Measurements from ENCODE around the gene PELI1.

PELI1 gene

GRCh38 chr2:64133828-64134227 lies 10.4 kb downstream of the PELI1 start:
- H3K4me3 ChIP-seq (ENCODE audit: low read length) = no peak overlapping the region
- TF ChIP-seq CTCF (conservative IDR thresholded peaks at IDR 0.05; ENCODE audit: low read length) = no peak
- DNase-seq (ENCODE audit: low read depth) = no peak

DNA sequence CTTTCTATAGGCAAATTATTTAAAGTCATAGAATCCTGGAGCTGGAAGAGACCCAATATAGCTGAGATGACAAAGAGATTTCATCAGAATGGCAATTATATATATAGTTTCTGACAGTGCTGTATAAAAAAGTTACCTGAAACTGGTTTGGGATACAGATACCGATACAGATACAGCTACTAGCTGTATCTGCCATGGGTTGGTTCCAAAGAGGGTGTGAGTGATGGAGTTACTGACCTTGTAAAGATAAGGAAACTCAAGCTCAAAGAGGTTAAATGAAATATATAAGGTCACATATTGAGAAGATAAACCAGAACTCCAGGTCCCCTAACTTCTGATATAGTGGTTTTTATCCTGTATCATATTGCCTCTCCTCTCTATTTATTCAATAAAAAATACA lies 10.9 kb downstream of the PELI1 start:
- DNase-seq (ENCODE audit: low read depth) = no peak
- TF ChIP-seq CTCF (conservative IDR thresholded peaks at IDR 0.05; ENCODE audit: low read length) = no peak
- H3K4me3 ChIP-seq (ENCODE audit: low read length) = no peak overlapping the region

DNA sequence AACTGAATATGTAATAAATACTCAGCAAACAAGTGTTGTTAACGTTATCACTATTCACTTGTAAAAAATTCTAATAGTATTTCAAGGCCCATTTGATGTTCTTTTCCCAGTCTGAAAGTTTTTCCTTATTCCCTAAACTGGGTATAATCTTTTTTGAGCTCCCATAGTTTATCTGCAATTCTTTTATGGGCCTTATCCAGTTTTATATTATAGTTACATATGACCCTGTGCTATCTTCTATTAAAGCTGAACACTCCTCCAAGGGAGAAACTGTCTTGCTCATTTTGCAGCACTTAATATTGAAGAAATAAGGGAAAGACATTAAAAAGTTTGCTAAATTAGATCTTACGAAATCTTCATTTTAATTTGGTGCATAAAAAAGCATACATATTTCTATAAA lies 13.9 kb downstream of the PELI1 start:
- DNase-seq (ENCODE audit: low read depth) = no peak
- no peak overlapping the region for H3K4me3 ChIP-seq (ENCODE audit: low read length)
- TF ChIP-seq CTCF (conservative IDR thresholded peaks at IDR 0.05; ENCODE audit: low read length) = no peak

GRCh38 chr2:64128943-64129391 lies 15.3 kb downstream of the PELI1 start:
- H3K4me3 ChIP-seq (ENCODE audit: low read length) = no peak overlapping the region
- no peak for DNase-seq (ENCODE audit: low read depth)
- TF ChIP-seq CTCF (conservative IDR thresholded peaks at IDR 0.05; ENCODE audit: low read length) = no peak

- DNase-seq (ENCODE audit: low read depth) = no peak
- TF ChIP-seq CTCF (conservative IDR thresholded peaks at IDR 0.05; ENCODE audit: low read length) = no peak
- no peak overlapping the region for H3K4me3 ChIP-seq (ENCODE audit: low read length)
Measured at GRCh38 chr2:64128406-64128805, 15.8 kb downstream of the PELI1 start.

GRCh38 chr2:64127119-64127518 lies 17.1 kb downstream of the PELI1 start:
- no peak for DNase-seq (ENCODE audit: low read depth)
- no peak for TF ChIP-seq CTCF (conservative IDR thresholded peaks at IDR 0.05; ENCODE audit: low read length)
- no peak overlapping the region for H3K4me3 ChIP-seq (ENCODE audit: low read length)

- DNase-seq (ENCODE audit: low read depth) = no peak
- no peak for TF ChIP-seq CTCF (conservative IDR thresholded peaks at IDR 0.05; ENCODE audit: low read length)
- H3K4me3 ChIP-seq (ENCODE audit: low read length) = no peak overlapping the region
Measured at GRCh38 chr2:64126601-64127000, 17.6 kb downstream of the PELI1 start.

Data from AG10803 (cell line).